NOMO-1 (cell line): ENCODE results near the gene AMMECR1L.
"Not testable (repeated sequence)": the region's sequence is repeated elsewhere in the genome, so short reads cannot be mapped to it uniquely, and the experiment has no call there.

Experiments used
- DNase-seq, 2 experiments: peaks; one replicate each; lab custom pipeline; 2025; ENCODE audit not compliant: unreplicated experiment in 2 of 2; lab: John Stamatoyannopoulos, UW

AMMECR1L gene

DNA sequence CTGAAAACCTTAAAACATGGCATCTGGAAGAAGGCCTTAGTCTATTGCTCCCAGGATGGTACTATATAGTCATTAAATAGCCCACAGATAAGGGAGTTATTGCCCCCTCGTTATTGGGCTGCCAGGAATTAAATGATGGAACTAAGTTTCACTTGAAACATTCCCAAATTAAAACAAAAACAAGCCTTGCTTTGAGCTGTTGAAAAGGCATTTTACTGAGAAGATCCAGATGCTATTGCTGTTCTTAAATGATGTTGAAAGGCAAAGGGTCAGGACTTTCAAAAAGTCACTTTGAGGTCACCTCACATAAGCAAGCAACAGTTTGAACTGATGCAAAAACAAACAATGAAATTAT, 2.0 kb upstream of the AMMECR1L start:
- DNase-seq, result no peak

DNA sequence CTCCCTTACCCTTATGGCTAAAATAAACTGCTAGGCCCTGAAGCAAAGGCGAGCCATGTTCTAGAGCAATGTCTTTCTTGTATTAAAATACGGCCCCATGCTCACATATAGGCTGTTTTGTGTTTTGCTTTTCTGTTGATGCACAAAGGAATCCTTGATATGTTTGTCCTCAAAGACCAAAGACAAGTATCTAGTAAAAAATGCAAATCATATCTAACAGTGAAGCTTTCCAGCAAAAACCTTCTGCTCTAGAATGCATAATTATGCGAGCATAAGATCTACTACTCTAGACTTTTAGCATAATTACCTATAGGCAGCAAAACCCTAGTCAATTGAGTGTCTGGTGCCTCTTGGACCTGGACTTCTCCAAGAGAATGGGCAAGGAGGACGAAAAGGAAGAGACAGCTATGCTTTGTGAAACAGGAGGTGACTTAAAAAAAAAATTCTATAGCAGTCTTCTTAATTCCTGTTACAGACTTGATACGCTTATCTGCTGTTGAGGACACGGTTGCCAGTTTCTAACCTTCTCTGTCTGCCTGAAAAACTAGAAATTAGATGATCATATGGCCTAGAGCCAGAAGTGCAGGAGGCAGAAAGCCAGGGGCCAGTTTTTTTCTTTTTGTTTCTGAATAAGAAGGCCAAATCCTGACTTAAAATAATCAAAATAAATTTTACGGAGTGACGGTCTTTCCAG, 1.5 kb upstream of the AMMECR1L start:
- DNase-seq, result no peak

DNA sequence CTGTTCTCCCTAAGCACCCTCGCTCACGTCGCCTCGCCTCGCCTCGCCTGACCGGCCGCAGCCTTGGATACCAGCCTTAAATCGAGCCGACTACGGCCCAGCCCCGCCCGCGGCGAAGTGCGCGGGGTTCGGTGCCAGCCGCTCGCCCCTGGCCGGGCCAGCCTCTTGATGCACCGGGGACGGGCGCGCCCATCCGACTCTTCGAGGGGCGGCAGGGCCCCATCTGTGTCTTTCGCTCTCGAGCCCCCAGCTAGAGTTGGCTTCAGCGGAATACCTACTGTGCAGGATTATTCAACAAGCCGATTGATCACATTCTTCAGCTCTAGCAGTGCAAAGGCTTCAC, 808 bp upstream of the AMMECR1L start:
- DNase-seq, result not testable (repeated sequence)

DNA sequence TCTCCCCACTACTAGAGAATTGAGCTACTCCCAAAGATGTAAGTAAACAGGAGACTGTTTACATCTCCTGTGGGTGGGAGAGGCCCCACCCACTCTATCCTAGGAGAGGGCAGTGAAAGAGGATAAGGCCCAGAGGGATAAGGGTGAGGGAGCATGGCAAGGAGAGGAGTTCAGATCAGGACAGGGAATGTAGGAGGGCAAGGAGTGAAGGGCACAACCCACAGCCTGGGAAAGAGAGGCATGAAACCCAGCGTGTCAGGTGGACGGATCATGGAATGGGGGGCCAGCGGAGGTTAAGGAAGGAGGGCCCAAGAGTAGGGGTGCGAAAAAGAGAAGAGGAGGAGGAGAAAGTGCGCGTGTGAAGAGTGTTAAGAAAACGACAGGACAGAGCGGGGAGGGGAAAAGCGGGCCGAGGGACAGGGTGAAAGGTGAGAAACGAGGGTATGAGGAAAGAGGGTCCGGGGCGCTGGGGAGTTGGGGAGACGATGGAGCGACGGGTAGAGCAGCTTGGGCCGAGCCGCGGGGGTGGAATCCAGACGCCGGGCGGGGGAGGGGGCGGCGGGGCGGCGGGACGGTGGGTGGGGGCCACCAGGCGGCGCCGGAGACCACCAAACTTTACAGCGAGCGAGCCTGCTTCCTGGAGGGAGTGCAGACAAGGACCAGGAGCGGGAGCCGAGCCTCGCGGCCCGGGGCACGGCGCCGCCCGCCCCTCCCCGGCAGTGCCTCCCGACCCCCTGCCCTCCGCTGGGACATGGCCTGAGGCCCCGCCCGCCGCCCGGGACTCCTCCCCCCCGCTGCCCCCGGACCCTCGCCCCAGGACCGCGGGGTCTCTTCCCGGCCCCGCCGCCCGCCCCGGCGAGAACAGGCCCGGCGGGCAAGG, 655 bp downstream of the AMMECR1L start:
- DNase-seq, result not testable (repeated sequence)

DNA sequence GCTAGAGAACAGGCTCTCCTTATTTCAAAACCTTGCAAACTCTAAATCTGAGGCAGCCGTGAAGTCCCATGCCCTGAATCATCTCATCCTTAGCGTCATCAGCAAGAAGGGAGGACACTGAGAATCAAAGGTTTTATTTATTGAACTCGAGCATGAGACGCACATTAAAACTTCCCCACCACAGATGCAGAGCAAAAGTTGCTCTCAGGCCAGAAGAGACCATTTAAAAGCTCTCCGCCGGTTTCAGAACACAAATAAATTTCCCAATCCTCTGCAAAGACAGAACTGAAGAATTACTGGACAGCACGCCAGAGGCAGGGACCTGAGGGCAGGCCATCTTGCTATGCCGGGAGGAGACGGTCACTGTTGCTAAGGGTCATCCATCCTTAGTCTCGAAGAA, 1.3 kb downstream of the AMMECR1L start:
- DNase-seq, result no peak

DNA sequence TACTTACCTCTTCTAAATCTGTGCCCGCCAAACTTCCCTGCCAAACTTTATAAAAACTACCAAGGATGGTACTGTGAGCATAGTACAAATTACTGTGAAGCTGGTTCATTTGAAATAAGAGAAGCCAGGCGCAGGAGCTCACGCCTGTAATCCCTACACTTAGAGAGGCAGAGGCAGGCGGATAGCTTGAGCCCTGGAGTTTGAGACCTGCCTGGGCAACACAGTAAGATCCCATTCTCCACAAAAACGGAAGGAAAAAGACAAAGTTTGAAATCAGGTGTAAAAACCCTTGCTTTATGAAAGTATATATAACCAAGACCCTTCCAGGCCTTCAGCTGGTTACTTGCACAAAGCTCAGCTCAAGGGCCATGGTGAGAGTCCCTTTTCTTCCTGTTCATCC, 5.9 kb downstream of the AMMECR1L start:
- no peak for DNase-seq

DNA sequence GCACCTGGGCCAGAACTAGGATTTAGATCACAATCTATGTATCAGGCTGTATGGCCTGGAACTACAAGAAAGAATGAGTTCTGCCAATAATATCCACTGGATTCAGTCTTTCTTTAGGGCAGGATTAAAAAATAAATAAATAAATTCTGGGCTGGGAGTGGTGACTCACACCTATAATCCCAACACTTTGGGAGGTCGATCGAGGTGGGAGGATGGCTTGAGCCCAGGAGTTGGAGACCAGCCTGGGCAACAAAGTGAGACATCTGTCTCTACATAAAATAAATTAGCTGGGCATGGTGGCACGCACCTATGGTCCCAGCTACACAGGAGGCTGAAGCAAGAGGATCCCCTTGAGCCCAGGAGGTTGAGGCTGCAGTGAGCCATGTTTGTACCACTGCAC, 8.1 kb downstream of the AMMECR1L start:
- DNase-seq, result no peak

DNA sequence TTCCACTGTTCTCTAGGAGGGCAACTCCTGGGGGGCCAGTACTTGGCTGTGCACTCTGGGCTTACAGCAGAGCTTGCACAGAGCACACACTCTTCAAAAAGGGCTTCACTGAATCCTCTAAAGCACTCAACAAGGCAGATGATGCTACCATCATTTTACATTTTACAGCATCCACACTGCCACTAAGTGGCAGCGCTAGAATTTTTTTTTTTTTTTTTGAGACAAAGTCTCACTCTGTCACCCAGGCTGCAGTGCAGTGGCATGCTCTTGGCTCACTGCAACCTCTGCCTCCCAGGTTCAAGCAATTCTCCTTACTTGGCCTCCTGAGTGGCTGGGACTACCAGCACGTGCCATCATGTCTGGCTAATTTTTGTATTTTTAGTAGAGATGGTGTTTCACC, 8.6 kb downstream of the AMMECR1L start:
- no peak for DNase-seq

DNA sequence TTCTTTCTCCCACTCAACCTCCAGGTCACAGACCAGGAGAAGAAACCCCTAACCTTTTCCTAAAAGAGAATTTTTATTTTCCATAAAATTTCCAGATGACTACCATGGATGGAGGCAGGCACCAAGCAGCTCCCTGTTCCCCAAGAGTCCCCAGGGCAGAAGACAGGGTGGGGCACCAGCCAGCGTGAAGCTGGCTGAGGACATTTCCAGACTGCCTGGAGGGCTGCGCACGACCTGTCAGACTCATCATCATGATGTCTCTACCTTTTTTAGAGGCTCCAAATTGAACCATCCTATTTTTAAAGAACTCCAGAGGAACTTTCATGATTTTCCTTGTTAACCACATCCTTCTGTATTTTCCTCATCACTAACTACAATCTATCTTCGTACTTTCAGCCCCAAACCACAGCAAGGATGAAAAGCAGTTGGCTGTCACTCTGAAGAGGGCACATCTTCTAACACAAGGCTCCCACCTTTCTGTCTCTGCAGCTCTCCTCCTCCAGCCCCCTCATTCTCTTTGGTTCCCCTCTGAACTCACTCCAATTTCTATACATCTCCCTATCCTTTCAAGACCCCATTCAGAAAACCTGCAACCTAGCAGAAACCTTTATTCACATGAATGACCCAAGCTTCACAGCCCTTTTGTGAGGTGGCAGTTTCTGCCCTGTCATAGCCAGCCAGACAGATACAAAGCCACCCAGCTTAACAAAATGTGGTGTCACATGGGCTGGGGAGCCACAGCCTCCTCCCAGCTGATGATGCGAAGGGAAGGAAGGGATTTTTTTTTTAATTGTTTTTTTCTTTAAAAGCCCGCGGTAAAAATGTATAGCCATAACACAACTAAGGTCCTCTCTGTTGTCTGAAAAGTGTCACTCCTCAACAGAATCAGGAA, 11.1 kb downstream of the AMMECR1L start:
- no peak for DNase-seq

DNA sequence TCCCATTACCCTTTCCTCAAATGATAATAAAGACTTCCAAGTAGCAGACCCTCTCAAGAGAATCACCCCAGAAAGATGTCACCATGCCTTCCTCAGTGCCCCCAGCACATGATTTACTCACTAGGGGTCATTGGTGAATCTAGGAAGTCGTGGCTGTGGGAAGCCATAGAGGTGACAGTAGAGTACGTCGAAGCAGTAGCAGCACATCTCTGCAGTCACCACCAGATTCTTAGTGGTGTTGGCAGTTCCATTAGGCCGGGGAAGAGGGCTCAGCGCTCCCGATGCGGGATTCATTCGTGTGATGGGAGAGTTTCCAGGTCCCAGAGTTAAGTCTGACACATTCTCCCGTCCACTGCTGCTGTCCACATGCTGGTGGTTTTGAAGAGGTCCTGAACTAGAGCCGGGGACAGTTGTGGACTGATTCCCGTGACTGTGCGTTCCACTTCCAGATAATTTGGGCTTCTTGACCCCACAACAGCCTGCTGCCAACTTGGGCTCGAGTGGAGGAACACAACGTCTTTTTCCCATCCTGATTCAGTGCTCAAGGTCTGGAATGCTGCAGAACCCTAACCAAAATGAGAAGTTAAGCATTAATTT, 12.0 kb downstream of the AMMECR1L start:
- no peak for DNase-seq

DNA sequence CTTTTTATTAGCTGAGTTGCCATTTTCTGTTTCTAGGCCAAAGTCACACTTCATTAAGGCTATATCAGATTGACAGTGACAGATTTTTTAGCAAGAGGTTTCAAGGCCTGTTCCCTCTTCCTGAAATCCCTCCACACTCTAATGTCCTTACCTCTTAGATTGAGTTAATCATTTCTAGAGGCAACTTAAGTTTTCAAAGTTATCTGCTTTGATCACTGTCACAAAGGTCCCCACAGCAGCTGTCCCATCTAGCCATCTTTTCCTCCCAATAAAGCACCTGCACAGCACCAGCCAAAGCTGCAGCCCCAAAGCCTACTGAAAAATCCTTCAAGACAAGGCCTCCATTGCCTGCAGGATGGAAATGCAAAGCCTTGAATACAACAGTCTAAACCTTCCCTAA, 13.4 kb downstream of the AMMECR1L start:
- DNase-seq, result no peak

DNA sequence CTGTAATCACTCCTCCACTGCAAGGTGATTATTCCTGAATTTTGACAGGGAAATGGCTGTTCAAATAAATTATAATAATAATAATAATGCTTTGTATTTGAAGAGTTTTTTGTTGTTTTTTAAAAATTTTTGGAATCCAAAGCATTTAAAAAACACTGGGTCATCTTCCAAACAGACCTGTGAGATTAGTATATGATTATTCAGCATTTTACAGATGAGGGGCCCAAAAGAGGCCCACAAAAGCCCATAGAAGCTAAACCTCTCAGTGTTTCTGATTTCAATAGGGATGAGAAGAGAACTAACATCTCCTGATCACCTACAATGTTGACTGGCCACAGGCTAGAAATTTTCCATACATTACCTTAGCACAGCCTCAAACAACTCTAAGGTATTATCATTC, 19.8 kb downstream of the AMMECR1L start:
- DNase-seq, result no peak

DNA sequence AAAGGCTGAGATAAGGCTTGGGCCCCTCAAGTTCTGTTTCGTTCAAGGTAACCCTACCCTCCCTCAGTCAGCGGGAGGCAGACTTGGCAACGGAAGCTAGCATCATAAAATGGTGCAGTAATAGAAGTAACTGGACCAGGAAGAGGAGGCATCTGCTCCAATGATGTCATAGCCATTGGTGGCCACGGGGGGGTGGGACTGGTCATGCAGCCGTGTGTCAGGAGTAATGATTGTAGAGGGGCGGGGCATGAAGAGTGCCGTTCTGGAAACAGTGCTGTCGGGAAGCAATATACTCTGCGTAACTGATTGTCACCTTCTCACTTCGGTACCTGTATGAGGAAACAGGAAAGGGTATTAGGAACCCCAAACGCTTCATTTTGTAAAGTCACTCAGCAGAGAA, 20.9 kb downstream of the AMMECR1L start:
- no peak for DNase-seq

DNA sequence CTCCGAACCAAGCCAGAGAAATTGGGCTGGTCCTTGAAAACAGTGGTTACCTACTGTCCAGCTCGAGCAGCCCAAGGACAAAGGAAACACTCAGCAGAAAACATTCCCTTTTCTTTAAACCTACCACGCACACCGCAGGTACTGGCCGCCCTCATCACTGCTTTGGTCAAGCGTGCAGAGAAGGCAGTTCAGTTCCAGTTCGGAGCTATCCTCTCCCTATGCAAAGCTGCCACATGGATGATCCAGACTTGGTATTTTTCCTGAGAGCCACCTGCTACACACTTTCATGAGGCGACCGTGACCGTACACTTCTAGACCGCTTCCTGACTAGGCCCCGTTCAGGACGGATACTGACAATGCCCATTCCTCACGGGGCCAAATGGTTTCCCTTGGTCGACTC, 23.5 kb downstream of the AMMECR1L start:
- DNase-seq, result no peak

DNA sequence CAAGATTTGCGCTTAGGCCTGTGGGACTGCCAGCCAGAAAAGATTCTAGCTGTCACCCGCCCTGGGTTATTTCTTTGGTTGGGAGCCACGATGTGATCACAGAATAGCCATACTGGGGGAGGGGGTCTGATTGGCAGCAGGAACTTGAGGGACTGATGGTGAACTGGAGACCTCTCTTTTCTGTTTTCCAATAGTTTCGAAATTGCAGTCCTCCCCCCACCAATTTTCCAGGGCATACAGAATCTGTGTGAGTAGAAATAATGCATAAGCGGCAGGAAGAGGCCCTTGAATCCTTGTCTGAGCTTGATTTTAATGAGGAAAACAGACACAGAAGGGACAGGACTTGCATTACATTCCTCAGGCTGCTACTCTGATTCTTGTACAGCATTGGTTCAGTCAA, 25.6 kb downstream of the AMMECR1L start:
- no peak for DNase-seq

DNA sequence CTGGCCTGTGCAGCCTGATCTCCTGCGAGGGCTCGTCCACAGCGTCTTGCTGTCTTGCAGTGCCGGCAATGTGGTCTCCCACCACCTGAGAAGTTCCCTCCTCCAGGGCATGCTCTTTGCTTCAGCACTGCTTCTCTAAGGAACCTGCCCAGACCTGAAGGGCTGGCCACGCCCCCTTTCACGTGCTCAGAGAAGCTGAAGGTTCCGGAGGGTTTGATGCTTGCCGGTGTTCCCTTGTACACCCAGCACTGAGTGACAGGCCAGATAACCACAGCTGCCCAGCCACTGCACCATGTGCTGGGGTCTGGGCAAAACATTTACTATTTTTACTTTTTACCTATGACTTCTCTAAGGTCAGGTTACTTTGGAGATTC, 26.1 kb downstream of the AMMECR1L start:
- no peak for DNase-seq

DNA sequence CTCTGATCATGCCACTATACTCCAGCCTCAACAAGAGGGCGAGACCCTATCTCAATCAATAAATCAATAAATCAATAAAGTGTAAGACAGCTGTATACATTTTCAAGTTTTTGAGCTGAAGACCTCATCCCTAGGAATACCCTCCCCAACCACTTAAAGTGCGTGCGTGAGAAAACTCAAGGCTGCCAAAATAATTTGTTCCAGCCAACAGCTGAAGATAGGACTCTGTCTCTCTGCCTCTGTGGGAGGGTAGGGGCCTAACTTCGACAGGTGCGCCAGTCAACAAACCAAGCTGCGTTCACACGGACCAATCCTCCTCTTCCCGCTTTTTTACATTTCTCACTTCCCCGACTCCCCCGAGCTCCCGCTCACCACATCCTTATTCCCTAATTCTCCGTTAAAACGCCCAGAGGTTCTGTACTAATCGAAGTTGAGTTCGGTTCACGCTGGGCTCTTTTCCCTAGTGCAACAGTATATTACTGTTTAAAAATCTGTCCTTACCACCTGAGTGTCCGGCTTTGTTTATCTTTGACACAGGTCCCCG, 28.4 kb downstream of the AMMECR1L start:
- peak in 1 of 2 experiments; percentile 40 for DNase-seq

DNA sequence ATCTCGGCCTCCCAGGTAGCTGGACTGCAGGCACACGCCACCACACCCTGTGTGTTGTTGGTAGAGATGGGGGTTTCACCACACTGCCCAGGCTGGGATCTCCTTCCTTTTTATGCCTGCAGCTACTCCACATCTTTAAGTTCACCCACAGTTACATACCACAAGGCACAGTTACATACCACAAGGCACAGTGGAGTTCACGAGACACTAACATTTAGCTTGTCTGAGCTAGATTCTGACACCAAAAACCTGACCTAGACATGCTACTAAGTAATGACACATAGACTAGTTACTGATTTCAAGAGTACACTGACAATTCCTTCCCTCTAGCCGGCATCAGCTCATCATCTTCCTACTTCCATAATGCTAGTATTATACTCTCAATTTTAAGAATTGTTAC, 32.1 kb downstream of the AMMECR1L start:
- DNase-seq, result no peak

DNA sequence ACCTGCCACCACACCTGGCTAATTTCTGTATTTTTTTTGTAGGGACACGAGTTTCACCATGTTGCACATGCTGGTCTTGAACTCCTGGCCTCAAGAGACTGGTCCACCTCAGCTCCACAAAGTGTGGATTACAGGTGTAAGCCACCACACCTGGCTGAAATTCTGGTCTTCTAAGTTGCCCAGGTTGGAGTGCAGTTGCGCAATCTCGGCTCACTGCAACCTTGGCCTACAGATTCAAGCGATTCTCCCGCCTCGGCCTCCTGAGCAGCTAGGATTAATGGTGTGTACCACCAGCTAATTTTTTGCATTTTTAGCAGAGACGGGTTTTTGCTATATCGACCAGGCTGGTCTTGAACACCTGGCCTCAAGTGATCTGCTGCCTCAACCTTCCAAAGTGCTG, 33.4 kb downstream of the AMMECR1L start:
- no peak for DNase-seq

DNA sequence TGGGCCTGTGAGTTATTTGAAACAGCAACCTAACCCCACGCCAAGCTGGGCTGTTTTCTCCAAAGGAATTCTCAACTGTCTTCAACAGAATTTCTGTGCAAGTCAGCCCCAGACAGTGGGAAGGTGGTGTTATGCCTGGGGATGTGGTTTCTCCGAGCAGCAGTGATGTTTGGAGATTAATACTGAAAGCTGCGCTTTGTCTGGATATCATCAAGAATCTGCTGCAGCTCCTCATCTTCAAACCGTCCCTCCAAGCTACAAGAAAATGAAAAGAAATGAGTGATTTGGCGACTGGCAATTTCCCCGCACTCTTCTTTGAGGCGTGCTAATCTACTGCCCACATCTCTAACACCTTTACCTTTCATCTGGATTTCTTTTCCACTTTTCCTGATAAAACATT, 37.8 kb downstream of the AMMECR1L start:
- DNase-seq, result no peak

DNA sequence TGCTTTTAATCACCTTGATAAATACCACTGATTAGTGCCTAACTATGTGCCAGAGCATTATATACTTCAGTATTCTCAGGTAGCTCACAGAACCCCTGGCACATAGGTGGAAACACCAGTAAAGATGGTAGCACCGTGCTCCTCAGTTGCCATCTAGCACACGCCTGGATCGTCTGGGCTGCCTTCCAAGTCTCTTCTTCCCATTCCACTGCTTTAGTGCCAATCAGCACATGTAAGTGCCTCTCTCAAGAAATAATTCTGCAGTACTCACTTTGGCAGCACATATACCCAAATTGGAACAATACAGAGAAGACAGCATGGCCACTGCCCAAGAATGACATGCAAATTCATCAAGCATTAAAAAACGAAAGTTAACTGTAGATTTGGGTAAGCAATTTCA, 40.8 kb downstream of the AMMECR1L start:
- no peak for DNase-seq
